SK-N-SH (cell line): ENCODE measurements around the gene NISCH. TPM values are rescaled to one million over a fixed set of nuclear protein-coding genes. Genes with fewer than 3 reads are reported as not detected.

Experiments
- CTCF ChIA-PET: fragments of 300-600, 350-600 bp; formaldehyde crosslinking; extraction: SDS; loops from one replicate; lab custom pipeline; 2021; lab: Yijun Ruan, JAX
- POLR2A ChIA-PET: fragments of 350-600 bp; sonication (Branson Sonifier 250); formaldehyde crosslinking; extraction: SDS; loops from one replicate; lab custom pipeline; 2020; ENCODE audit warnings: antibody characterized with exemption, inconsistent platforms; lab: Yijun Ruan, JAX
- DNase-seq: peaks from one replicate; pipeline ENCODE4 v3.0.0; 2012
- H2AFZ ChIP-seq: fragments of 200-600 bp; sonication (generic); 2 replicates; pipeline ENCODE4 v1.8.1; 2016; ENCODE audit warnings: antibody characterized with exemption, mild to moderate bottlenecking, low read depth
- H3F3A ChIP-seq: fragments of 200-600 bp; sonication (generic); replicated peaks from 2 replicates; pipeline ENCODE3; 2016; ENCODE audit warnings: antibody characterized with exemption, mild to moderate bottlenecking; ENCODE audit not compliant: insufficient read depth
- H3K27ac ChIP-seq, 2 experiments: fragments of 200-500 bp in 1 of 2; fragments of 200-600 bp in 1 of 2; sonication (Bioruptor generic) in 1 of 2; sonication (generic), shearing (Covaris generic) in 1 of 2; 2 replicates each; pipeline versions ENCODE4 v1.5.1 to v1.6.1; 2014 to 2016; ENCODE audit warnings: low read depth in 2 of 2, inconsistent platforms in 1 of 2, low read length in 1 of 2, mild to moderate bottlenecking in 1 of 2, mixed read lengths in 1 of 2
- H3K27me3 ChIP-seq: fragments of 200-600 bp; sonication (generic), shearing (Covaris generic); 2 replicates; pipeline ENCODE4 v1.6.1; 2016; ENCODE audit warnings: mixed run types; ENCODE audit not compliant: insufficient read depth
- H3K36me3 ChIP-seq, 2 experiments: fragments of 200-500 bp in 1 of 2; fragments of 200-600 bp in 1 of 2; sonication (Bioruptor generic) in 1 of 2; sonication (generic) in 1 of 2; replicated peaks in 1 of 2; 2 replicates each; pipeline versions ENCODE3 to v1.5.1; 2014 to 2016; ENCODE audit warnings: low read length in 1 of 2, mild to moderate bottlenecking in 1 of 2; ENCODE audit not compliant: insufficient read depth in 2 of 2, control insufficient read depth in 1 of 2
- H3K4me1 ChIP-seq, 2 experiments: fragments of 200-500 bp in 1 of 2; fragments of 200-600 bp in 1 of 2; sonication (Bioruptor generic) in 1 of 2; sonication (generic), shearing (Covaris generic) in 1 of 2; 2 replicates each; pipeline versions ENCODE4 v1.5.1 to v1.6.1; 2014 to 2016; ENCODE audit warnings: low read depth in 1 of 2, low read length in 1 of 2, mixed run types in 1 of 2; ENCODE audit not compliant: insufficient read depth in 2 of 2, control insufficient read depth in 1 of 2
- H3K4me2 ChIP-seq: fragments of 200-600 bp; sonication (generic), shearing (Covaris generic); 2 replicates; pipeline ENCODE4 v1.6.1; 2017; ENCODE audit warnings: mixed run types
- H3K4me3 ChIP-seq, 2 experiments: fragments of 200-500 bp in 1 of 2; fragments of 200-600 bp in 1 of 2; sonication (Bioruptor generic) in 1 of 2; sonication (generic), shearing (Covaris generic) in 1 of 2; 2 replicates each; pipeline versions ENCODE4 v1.5.1 to v1.8.1; 2014 to 2016; ENCODE audit warnings: low read depth in 2 of 2, inconsistent platforms in 1 of 2, low read length in 1 of 2, mild to moderate bottlenecking in 1 of 2, mixed read lengths in 1 of 2, moderate library complexity in 1 of 2
- H3K79me2 ChIP-seq: fragments of 200-600 bp; sonication (generic); 2 replicates; pipeline ENCODE4 v1.8.1; 2017; ENCODE audit warnings: mild to moderate bottlenecking; ENCODE audit not compliant: insufficient read depth
- H3K9ac ChIP-seq: fragments of 200-600 bp; sonication (generic); 2 replicates; pipeline ENCODE4 v1.6.1; 2017; ENCODE audit warnings: mixed run types
- H3K9me2 ChIP-seq: fragments of 200-600 bp; sonication (generic); 2 replicates; pipeline ENCODE4 v1.6.1; 2017; ENCODE audit warnings: mixed run types
- H3K9me3 ChIP-seq: fragments of 200-600 bp; sonication (generic); 2 replicates; pipeline ENCODE4 v1.6.1; 2017; ENCODE audit warnings: mixed run types, mild to moderate bottlenecking, moderate library complexity
- H4K20me1 ChIP-seq: fragments of 200-600 bp; sonication (generic); 2 replicates; pipeline ENCODE4 v1.6.1; 2017; ENCODE audit warnings: mild to moderate bottlenecking, mixed run types; ENCODE audit not compliant: insufficient read depth
- FOSL2 ChIP-seq: IDR thresholded peaks from 2 replicates; pipeline ENCODE4 v1.4.0; 2012; ENCODE audit warnings: low read depth, mild to moderate bottlenecking, moderate library complexity, borderline replicate concordance
- FOXJ3 ChIP-seq: sonication (generic); formaldehyde crosslinking; IDR thresholded peaks from 2 replicates; pipeline ENCODE4 v1.5.1; 2020; ENCODE audit warnings: mild to moderate bottlenecking, missing genetic modification reagents
- FOXM1 ChIP-seq: IDR thresholded peaks from 2 replicates; pipeline ENCODE4 v1.4.0; 2012; ENCODE audit warnings: low read depth, mild to moderate bottlenecking
- GABPA ChIP-seq: IDR thresholded peaks from 2 replicates; pipeline ENCODE4 v1.4.0; 2012; ENCODE audit warnings: low read depth, mild to moderate bottlenecking
- MEF2A ChIP-seq: IDR thresholded peaks from 2 replicates; pipeline ENCODE4 v1.4.0; 2012; ENCODE audit warnings: low read depth, borderline replicate concordance
- MXI1 ChIP-seq: IDR thresholded peaks from 2 replicates; pipeline ENCODE4 v1.6.1; 2012; ENCODE audit warnings: mild to moderate bottlenecking, low read depth, low read length, improper control_type of control experiment
- RAD21 ChIP-seq: IDR thresholded peaks from 2 replicates; pipeline ENCODE4 v1.6.1; 2012; ENCODE audit warnings: mild to moderate bottlenecking, low read length
- RCOR1 ChIP-seq: fragments of 150-350 bp; IDR thresholded peaks from 2 replicates; pipeline ENCODE4 v1.6.1; 2017; ENCODE audit warnings: antibody characterized with exemption, low read length
- REST ChIP-seq: IDR thresholded peaks from 2 replicates; pipeline ENCODE4 v1.6.1; 2012; ENCODE audit warnings: mild to moderate bottlenecking, low read depth, low read length, moderate library complexity
- RXRA ChIP-seq: IDR thresholded peaks from 2 replicates; pipeline ENCODE4 v1.4.0; 2012; ENCODE audit warnings: low read depth, mild to moderate bottlenecking, borderline replicate concordance
- TAF1 ChIP-seq: IDR thresholded peaks from 2 replicates; pipeline ENCODE4 v1.6.1; 2012; ENCODE audit warnings: low read depth, mild to moderate bottlenecking, low read length, moderate library complexity, borderline replicate concordance
- TEAD4 ChIP-seq: IDR thresholded peaks from 2 replicates; pipeline ENCODE4 v1.4.0; 2012; ENCODE audit warnings: mild to moderate bottlenecking, borderline replicate concordance; ENCODE audit not compliant: insufficient read depth
- YY1 ChIP-seq: IDR thresholded peaks from 2 replicates; pipeline ENCODE4 v1.4.0; 2012; ENCODE audit warnings: low read depth, mild to moderate bottlenecking
- WGBS: methylation state at CpG from one replicate; pipeline ENCODE4 v1.1.6; 2017; ENCODE audit warnings: low lambda C conversion rate; 5-methylcytosine and 5-hydroxymethylcytosine counted together
- polyA plus RNA-seq, 3 experiments: library from polyadenylated mRNA; depleted of rRNA; stranded (reverse); fragments of >200 nt; gene quantifications; 2 replicates each; pipeline ENCODE4 v1.2.3, GENCODE V29; 2012
- TF ChIP-seq, protein P1 (sequence below): fragments of 150-350 bp; IDR thresholded peaks from 2 replicates; pipeline ENCODE4 v1.6.1; 2016; ENCODE audit warnings: mild to moderate bottlenecking, low read depth, low read length
- TF ChIP-seq, protein P2 (sequence below): IDR thresholded peaks from 2 replicates; pipeline ENCODE4 v1.4.0; 2012; ENCODE audit warnings: low read depth, borderline replicate concordance

The NISCH gene
- polyA plus RNA-seq, 1 of the 3 experiments (the other 2 are of a cell fraction), result 77.5 TPM

DNA sequence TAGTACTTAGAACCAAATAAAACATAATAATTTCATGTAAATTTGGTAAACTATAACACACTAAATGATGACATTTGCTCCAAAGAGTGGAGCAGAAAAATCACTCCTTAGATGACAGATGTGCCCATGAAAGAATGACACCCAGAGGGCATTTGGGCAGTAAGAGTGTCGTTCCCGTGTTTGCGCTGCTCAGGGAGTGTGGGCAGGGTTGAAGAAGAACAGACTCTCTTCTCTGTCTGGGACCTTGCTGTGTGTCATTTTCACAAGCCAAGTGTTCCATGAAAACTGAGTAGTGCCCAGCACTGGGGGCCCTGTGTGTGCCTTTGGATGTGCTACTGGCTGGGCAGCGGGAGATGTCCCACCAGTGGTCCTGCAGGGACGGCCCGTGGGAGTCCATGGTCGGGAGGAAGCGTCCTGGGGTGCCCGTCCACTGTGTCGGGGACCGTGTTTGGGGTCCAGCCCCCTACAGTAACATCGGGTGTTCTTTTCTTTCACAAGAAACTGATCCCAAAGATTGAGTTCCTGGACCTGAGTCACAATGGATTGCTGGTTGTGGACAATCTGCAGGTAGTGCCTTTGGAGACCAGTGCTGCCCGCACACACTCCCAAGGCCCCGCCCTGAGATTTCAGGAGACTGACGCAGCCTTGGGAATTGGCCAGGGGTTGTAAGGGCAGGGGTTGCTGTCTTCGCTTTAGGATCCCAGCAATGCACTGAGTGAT lies 21.8 kb downstream of the NISCH start:
- H3K27ac ChIP-seq, result no peak overlapping the region
- CTCF ChIA-PET, result no interaction called here
- H2AFZ ChIP-seq, result no peak overlapping the region
- 91% methylated on average over 7 of the region's 16 CpGs for WGBS
- peaks cover 0 to 28% of the 10 kb centered on the region in 2 experiments; a peak in 1 of 4 replicates for H3K4me1 ChIP-seq
- H3K9me2 ChIP-seq, result no peaks in the 10 kb centered on the region
- H3K79me2 ChIP-seq, result 0 out of 2 replicates have a peak, but pooled peaks cover 7% of the 10 kb centered on the region
- no peaks in the 10 kb centered on the region for H3K9me3 ChIP-seq
- POLR2A ChIA-PET, result no interaction called here
- H4K20me1 ChIP-seq, result no peaks in the 10 kb centered on the region
- TF ChIP-seq MXI1, result no peak
- TF ChIP-seq, protein P1, sequence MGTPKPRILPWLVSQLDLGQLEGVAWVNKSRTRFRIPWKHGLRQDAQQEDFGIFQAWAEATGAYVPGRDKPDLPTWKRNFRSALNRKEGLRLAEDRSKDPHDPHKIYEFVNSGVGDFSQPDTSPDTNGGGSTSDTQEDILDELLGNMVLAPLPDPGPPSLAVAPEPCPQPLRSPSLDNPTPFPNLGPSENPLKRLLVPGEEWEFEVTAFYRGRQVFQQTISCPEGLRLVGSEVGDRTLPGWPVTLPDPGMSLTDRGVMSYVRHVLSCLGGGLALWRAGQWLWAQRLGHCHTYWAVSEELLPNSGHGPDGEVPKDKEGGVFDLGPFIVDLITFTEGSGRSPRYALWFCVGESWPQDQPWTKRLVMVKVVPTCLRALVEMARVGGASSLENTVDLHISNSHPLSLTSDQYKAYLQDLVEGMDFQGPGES, result no peak
- TF ChIP-seq TAF1, result no peak
- TF ChIP-seq FOSL2, result no peak
- TF ChIP-seq MEF2A, result no peak
- TF ChIP-seq RAD21, result no peak
- no peak for TF ChIP-seq YY1
- TF ChIP-seq REST, result no peak
- no peak for TF ChIP-seq TEAD4
- TF ChIP-seq RCOR1, result no peak
- no peak for TF ChIP-seq FOXJ3 (CRISPR knock-in tag)
- no peak for TF ChIP-seq FOXM1
- TF ChIP-seq, protein P2, sequence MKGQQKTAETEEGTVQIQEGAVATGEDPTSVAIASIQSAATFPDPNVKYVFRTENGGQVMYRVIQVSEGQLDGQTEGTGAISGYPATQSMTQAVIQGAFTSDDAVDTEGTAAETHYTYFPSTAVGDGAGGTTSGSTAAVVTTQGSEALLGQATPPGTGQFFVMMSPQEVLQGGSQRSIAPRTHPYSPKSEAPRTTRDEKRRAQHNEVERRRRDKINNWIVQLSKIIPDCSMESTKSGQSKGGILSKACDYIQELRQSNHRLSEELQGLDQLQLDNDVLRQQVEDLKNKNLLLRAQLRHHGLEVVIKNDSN, result no peak
- no peak for TF ChIP-seq GABPA
- no peak for TF ChIP-seq RXRA
- H3K27me3 ChIP-seq, result no peaks in the 10 kb centered on the region
- H3K9ac ChIP-seq, result no peak overlapping the region
- H3K4me2 ChIP-seq, result no peak overlapping the region
- H3K36me3 ChIP-seq, result peaks cover 49 to 83% of the 10 kb centered on the region in 2 experiments
- H3K4me3 ChIP-seq, result no peak overlapping the region
- H3F3A ChIP-seq, result no peaks in the 10 kb centered on the region
- no peak for DNase-seq
